ENCODE measurements around the gene CNDP2. TPM values are rescaled to one million over a fixed set of nuclear protein-coding genes. Genes with fewer than 3 reads are reported as not detected.

The CNDP2 gene
- total RNA-seq, 3 donors from 2014 or later = 81.0 to 104 (median 95.7) TPM

GRCh38 chr18:74456017-74456348 lies 40.2 kb upstream of the CNDP2 start:
- Histone ChIP-seq H3K4me3 (peak overlapping the region; percentile 43 to 69 (median 44)), H3K4me1 (peaks cover 0 to 8% of the 10 kb centered on the region in 2 donors), H3K27ac (no peak overlapping the region), H3K36me3 (no peaks in the 10 kb centered on the region), H3K9me3 (no peaks in the 10 kb centered on the region), H3K27me3 (peaks cover 3 to 34% of the 10 kb centered on the region in 2 donors)
- intact Hi-C loops (cut with DNase I; ENCODE audit: low total_unique reads) = no loop called here
- TF ChIP-seq POLR2AphosphoS5 (IDR thresholded peaks at IDR 0.05) = no peak
- no peak for TF ChIP-seq POLR2A (IDR thresholded peaks at IDR 0.05)
- no peak for TF ChIP-seq CTCF (IDR thresholded peaks at IDR 0.05)
- no peak for DNase-seq (ENCODE audit: low spot score in 2 of 2)

- no peaks in the 10 kb centered on the region for H3K9me3 ChIP-seq
- peaks cover 3 to 34% of the 10 kb centered on the region in 2 donors for H3K27me3 ChIP-seq
- DNase-seq (ENCODE audit: low spot score in 2 of 2) = no peak
- peaks cover 0 to 8% of the 10 kb centered on the region in 2 donors for H3K4me1 ChIP-seq
- no peaks in the 10 kb centered on the region for H3K36me3 ChIP-seq
- intact Hi-C loops (cut with DNase I; ENCODE audit: low total_unique reads) = no loop called here
- TF ChIP-seq POLR2A (IDR thresholded peaks at IDR 0.05) (no peak), POLR2AphosphoS5 (IDR thresholded peaks at IDR 0.05) (no peak), CTCF (IDR thresholded peaks at IDR 0.05) (no peak)
- peak overlapping the region; percentile 43 to 69 (median 44) for H3K4me3 ChIP-seq
- H3K27ac ChIP-seq = no peak overlapping the region
Observed at GRCh38 chr18:74456349-74457042, 39.7 kb upstream of the CNDP2 start.

DNA sequence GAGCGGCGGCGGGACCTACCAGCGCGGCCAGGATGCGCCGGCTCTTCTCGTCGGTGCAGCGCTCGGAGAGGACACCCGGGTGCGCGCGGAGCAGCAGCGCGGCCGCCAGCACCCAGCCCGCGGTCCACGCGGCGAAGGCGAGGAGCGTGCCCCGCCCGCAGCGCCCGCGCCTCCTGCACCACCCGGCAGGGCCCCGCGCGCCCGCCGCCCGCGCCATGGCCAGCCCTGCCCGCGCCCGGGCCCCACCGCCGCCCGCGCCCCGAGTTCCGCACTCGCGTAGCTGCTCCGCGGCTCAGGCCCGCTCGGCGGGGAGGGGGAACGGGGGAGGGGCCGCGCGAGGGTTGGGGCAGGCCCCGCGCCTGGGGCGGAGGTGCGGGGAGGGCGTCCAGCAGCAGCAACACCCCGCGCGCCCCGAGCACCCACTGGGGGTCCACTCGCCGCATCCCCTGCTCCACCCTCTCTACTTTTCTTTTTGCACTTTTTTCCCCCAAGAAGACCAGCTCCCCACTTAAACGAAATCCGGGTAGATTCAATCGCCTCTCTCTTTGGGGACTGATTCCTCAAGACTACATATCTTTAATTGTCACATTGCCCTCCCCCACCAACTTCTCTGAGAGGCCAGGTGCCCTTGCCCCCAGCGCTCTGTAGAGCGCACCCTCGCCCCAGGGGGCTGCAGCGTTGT lies 39.0 kb upstream of the CNDP2 start, which contains the start of gene DIPK1C:
Gene DIPK1C, minus strand, starts transcription at position 266 of the 682 bp plus-strand sequence. Its CDS starts 49 bp downstream, at position 217.
- H3K27me3 ChIP-seq = peaks cover 3 to 34% of the 10 kb centered on the region in 2 donors
- H3K27ac ChIP-seq = no peak within 1 kb of the TSS
- intact Hi-C loops (cut with DNase I; ENCODE audit: low total_unique reads) = no loop called here
- no peak for DNase-seq (ENCODE audit: low spot score in 2 of 2)
- H3K9me3 ChIP-seq = no peaks in the 10 kb centered on the region
- peaks cover 0 to 8% of the 10 kb centered on the region in 2 donors for H3K4me1 ChIP-seq
- TF ChIP-seq POLR2AphosphoS5 (IDR thresholded peaks at IDR 0.05) = no peak
- TF ChIP-seq POLR2A (IDR thresholded peaks at IDR 0.05) = no peak
- TF ChIP-seq CTCF (IDR thresholded peaks at IDR 0.05) = no peak
- H3K36me3 ChIP-seq = no peaks in the 10 kb centered on the region
- peak within 1 kb of the TSS; percentile 43 to 69 (median 44) for H3K4me3 ChIP-seq

DNA sequence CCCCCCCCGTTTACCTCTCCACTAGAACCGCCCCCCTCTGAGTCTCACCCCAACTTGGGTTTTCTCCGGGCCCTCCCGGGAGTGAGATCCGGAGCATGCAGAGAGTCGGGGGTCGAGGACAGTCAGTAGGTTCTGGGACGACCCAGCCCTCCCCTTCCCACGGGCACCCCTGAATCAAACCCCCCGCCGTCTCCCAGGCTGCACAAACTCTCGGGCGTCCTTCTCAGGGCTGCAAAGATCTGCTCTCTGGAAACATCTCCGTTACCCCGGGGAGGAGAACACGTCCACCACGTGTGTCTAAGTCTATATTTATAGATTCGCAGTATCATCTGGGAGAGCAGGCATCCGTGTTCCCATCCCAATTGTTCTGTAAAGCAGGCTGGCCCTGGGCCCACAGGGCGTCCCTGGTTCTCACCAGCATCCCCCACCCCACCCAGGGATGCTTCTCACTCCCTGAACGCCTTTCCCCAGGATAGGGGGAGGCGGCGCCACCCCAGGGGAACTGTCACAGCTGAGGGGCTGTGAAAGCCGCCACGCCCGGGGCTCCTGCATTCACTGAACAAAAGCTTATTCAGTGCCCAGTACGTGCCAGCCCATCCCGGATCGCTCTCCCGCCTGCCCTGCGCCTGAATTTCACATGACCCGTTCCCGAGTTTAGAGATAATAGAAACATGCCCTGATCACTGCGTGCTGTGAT lies 38.3 kb upstream of the CNDP2 start:
- peak overlapping the region in 2 of 3 donors; percentile 43 to 69 for H3K4me3 ChIP-seq

More for the DNA sequence above, 38.3 kb upstream of the CNDP2 start:
- peaks cover 0 to 8% of the 10 kb centered on the region in 2 donors for H3K4me1 ChIP-seq
- intact Hi-C loops (cut with DNase I; ENCODE audit: low total_unique reads) = no loop called here
- peaks cover 3 to 34% of the 10 kb centered on the region in 2 donors for H3K27me3 ChIP-seq
- H3K9me3 ChIP-seq = no peaks in the 10 kb centered on the region
- no peak for DNase-seq (ENCODE audit: low spot score in 2 of 2)
- H3K36me3 ChIP-seq = no peaks in the 10 kb centered on the region
- TF ChIP-seq POLR2AphosphoS5 (IDR thresholded peaks at IDR 0.05) (no peak), POLR2A (IDR thresholded peaks at IDR 0.05) (no peak), CTCF (IDR thresholded peaks at IDR 0.05) (no peak)
- no peak overlapping the region for H3K27ac ChIP-seq

All from breast epithelium (tissue), 4 donors.